Body of pancreas (tissue), 4 donors: ENCODE data around the gene ABCC4.

ENCODE experiments used
- CTCF ChIP-seq, 7 experiments: fragments of 450-650 bp in 4 of 7; fragments of 200-600 bp in 3 of 7; sonication (generic) in 3 of 7; IDR thresholded peaks; one replicate each; pipeline ENCODE4 v1.5.1; 2016 to 2019; ENCODE audit warnings: antibody characterized with exemption in 7 of 7
- POLR2A ChIP-seq, 3 donors: fragments of 450-650 bp; IDR thresholded peaks; one replicate each; pipeline ENCODE4 v1.6.1; 2016; ENCODE audit warnings: antibody characterized with exemption in 3 of 3, mild to moderate bottlenecking in 2 of 3

GRCh38 chr13:95035311-95036109, 265.7 kb downstream of the ABCC4 start:
- TF ChIP-seq CTCF (IDR thresholded peaks at IDR 0.05) (no peak), POLR2A (IDR thresholded peaks at IDR 0.05) (no peak)
